ENCODE measurements around the gene GHDC. TPM values are rescaled to one million over a fixed set of nuclear protein-coding genes. Genes with fewer than 3 reads are reported as not detected.

GHDC gene
- total RNA-seq, 3 donors from 2014 or later (not counting 1 experiment from before 2014, with no cell fraction given) = 19.5 to 24.6 (median 22.8) TPM

Other genes with a start within 250 kb of the GHDC start
- gene CNP, start 227.7 kb downstream of the GHDC start, total RNA-seq = 10 to 100 TPM; 32.4 to 44.8 (median 38.2) TPM
- gene DNAJC7, start 177.1 kb downstream of the GHDC start, total RNA-seq = 100 to 1,000 TPM; 123 to 159 (median 149) TPM
- 10 to 100 TPM; 17.5 to 20.9 (median 19.3) TPM for gene NKIRAS2, start 174.4 kb downstream of the GHDC start, total RNA-seq
- gene C17orf113, start 143.9 kb downstream of the GHDC start, total RNA-seq = under 1 TPM; 0.25 to 0.28 (median 0.26) TPM
- under 1 TPM in 1 of 3 donors, not detected in 2; 0.28 TPM for gene ZNF385C, start 96.0 kb downstream of the GHDC start, total RNA-seq
- 10 to 100 TPM; 22.0 to 29.0 (median 24.5) TPM for gene DHX58, start 81.8 kb downstream of the GHDC start, total RNA-seq
- gene KAT2A, start 73.1 kb downstream of the GHDC start, total RNA-seq = 10 to 100 TPM; 29.6 to 32.8 (median 29.9) TPM
- not detected for gene HSPB9, start 71.7 kb downstream of the GHDC start, total RNA-seq
- 100 to 1,000 TPM; 137 to 151 (median 148) TPM for gene RAB5C, start 39.5 kb downstream of the GHDC start, total RNA-seq
- gene KCNH4, start 13.4 kb downstream of the GHDC start, total RNA-seq = under 1 TPM; 0.12 to 0.27 (median 0.20) TPM
- gene HCRT, start 9.0 kb downstream of the GHDC start, total RNA-seq = not detected
- gene STAT5B, start 81.9 kb upstream of the GHDC start, total RNA-seq = 100 to 1,000 TPM in 2 of 3 donors, 10 to 100 TPM in 1; 79.9 to 112 (median 103) TPM
- 100 to 1,000 TPM; 112 to 135 (median 117) TPM for gene STAT5A, start 94.0 kb upstream of the GHDC start, total RNA-seq
- gene STAT3, start 193.9 kb upstream of the GHDC start, total RNA-seq = 100 to 1,000 TPM; 190 to 246 (median 206) TPM
- under 1 TPM in 2 of 3 donors, not detected in 1; 0.11 to 0.20 TPM for gene CAVIN1, start 228.8 kb upstream of the GHDC start, total RNA-seq